Stimulated activated CD8-positive, alpha-beta memory T cell treated with anti-CD3 and anti-CD28 coated beads, Interleukin-12 subunit alpha, Interleukin-12 subunit beta, amount 100 ng/mL, for 1 hour (primary cell): ENCODE data around the gene MYOF.
"Not testable (repeated sequence)": the region's sequence is repeated elsewhere in the genome, so short reads cannot be mapped to it uniquely, and the experiment has no call there.

ENCODE experiments used
- DNase-seq: peaks from one replicate; pipeline ENCODE4 v3.0.0-alpha.2; 2020; ENCODE audit warnings: low read depth

Gene MYOF

GRCh38 chr10:93456480-93456879, 25.7 kb downstream of the MYOF start:
- no peak for DNase-seq

- DNase-seq = no peak
Measured at GRCh38 chr10:93454736-93455135, 27.4 kb downstream of the MYOF start.

GRCh38 chr10:93454146-93454545, 28.0 kb downstream of the MYOF start:
- DNase-seq = no peak

GRCh38 chr10:93452143-93452542, 30.0 kb downstream of the MYOF start:
- DNase-seq = no peak

- DNase-seq = no peak
Measured at GRCh38 chr10:93451244-93451947, 30.7 kb downstream of the MYOF start.

- no peak for DNase-seq
Measured at GRCh38 chr10:93447970-93448369, 34.2 kb downstream of the MYOF start.

GRCh38 chr10:93447019-93447418, 35.1 kb downstream of the MYOF start:
- no peak for DNase-seq

- DNase-seq = no peak
Measured at GRCh38 chr10:93445978-93446720, 36.0 kb downstream of the MYOF start.

GRCh38 chr10:93445097-93445960, 36.8 kb downstream of the MYOF start:
- no peak for DNase-seq

GRCh38 chr10:93443481-93443880, 38.7 kb downstream of the MYOF start:
- no peak for DNase-seq

GRCh38 chr10:93442721-93443120, 39.4 kb downstream of the MYOF start:
- not testable (repeated sequence) for DNase-seq

GRCh38 chr10:93440591-93441091, 41.5 kb downstream of the MYOF start:
- no peak for DNase-seq

- DNase-seq = no peak
Measured at GRCh38 chr10:93438613-93439253, 43.4 kb downstream of the MYOF start.

GRCh38 chr10:93437946-93438612, 44.1 kb downstream of the MYOF start:
- no peak for DNase-seq

GRCh38 chr10:93437086-93437945, 44.8 kb downstream of the MYOF start:
- no peak for DNase-seq

GRCh38 chr10:93436591-93437085, 45.5 kb downstream of the MYOF start:
- DNase-seq = no peak

- DNase-seq = no peak
Measured at GRCh38 chr10:93435621-93436397, 46.3 kb downstream of the MYOF start.

GRCh38 chr10:93434991-93435491, 47.1 kb downstream of the MYOF start:
- no peak for DNase-seq

GRCh38 chr10:93431361-93431760, 50.8 kb downstream of the MYOF start:
- no peak for DNase-seq
